Neural cell (in vitro differentiated cells): ENCODE results near the gene RAD51B. TPM values are rescaled to one million over a fixed set of nuclear protein-coding genes. Genes with fewer than 3 reads are reported as not detected.

Experiments used
- H2AFZ ChIP-seq: fragments of 200-600, 300-800 bp; sonication (generic), shearing (Covaris generic); 2 replicates; pipeline ENCODE4 v1.6.0; 2014; ENCODE audit warnings: low read depth, mild to moderate bottlenecking, antibody characterized with exemption, low read length, moderate library complexity
- H3F3A ChIP-seq: fragments of 200-600 bp; shearing (Covaris generic); 2 replicates; pipeline ENCODE4 v1.6.1; 2016; ENCODE audit warnings: mild to moderate bottlenecking, moderate library complexity, mixed read lengths, antibody characterized with exemption, low read length; ENCODE audit not compliant: insufficient read depth, poor library complexity, severe bottlenecking
- H3K27ac ChIP-seq: fragments of 200-600, 300-800 bp; sonication (generic), shearing (Covaris generic); 2 replicates; pipeline ENCODE4 v1.5.1; 2014; ENCODE audit warnings: mild to moderate bottlenecking, low read length, moderate library complexity
- H3K27me3 ChIP-seq: fragments of 300-800, 200-600 bp; sonication (generic), shearing (Covaris generic); 2 replicates; pipeline ENCODE4 v1.6.0; 2014; ENCODE audit warnings: mild to moderate bottlenecking, low read depth, low read length, moderate library complexity; ENCODE audit not compliant: insufficient read depth
- H3K36me3 ChIP-seq: fragments of 300-800, 200-600 bp; sonication (generic), shearing (Covaris generic); 2 replicates; pipeline ENCODE4 v1.5.1; 2014; ENCODE audit warnings: mild to moderate bottlenecking, antibody characterized with exemption, low read length, moderate library complexity; ENCODE audit not compliant: insufficient read depth
- H3K4me2 ChIP-seq: fragments of 300-800, 200-600 bp; sonication (generic), shearing (Covaris generic); 2 replicates; pipeline ENCODE4 v1.6.0; 2014; ENCODE audit warnings: mild to moderate bottlenecking, low read length
- H3K4me3 ChIP-seq: fragments of 300-800, 200-600 bp; sonication (generic), shearing (Covaris generic); 2 replicates; pipeline ENCODE4 v1.5.1; 2014; ENCODE audit warnings: mild to moderate bottlenecking, low read length, moderate library complexity
- H3K79me2 ChIP-seq: fragments of 200-600 bp; shearing (Covaris generic); replicated peaks from 2 replicates; pipeline ENCODE4 v1.6.0; 2014; ENCODE audit warnings: mild to moderate bottlenecking, low read length, moderate library complexity; ENCODE audit not compliant: insufficient read depth
- H3K9ac ChIP-seq: fragments of 300-800, 200-600 bp; sonication (generic), shearing (Covaris generic); 2 replicates; pipeline ENCODE4 v1.6.1; 2016; ENCODE audit warnings: mild to moderate bottlenecking, low read length, mixed read lengths
- H3K9me2 ChIP-seq: fragments of 200-600 bp; shearing (Covaris generic); 2 replicates; pipeline ENCODE4 v1.6.1; 2016; ENCODE audit warnings: mild to moderate bottlenecking, low read length, mixed read lengths; ENCODE audit not compliant: insufficient read depth
- H3K9me3 ChIP-seq: fragments of 200-600, 300-800 bp; sonication (generic), shearing (Covaris generic); 2 replicates; pipeline ENCODE4 v1.6.1; 2016; ENCODE audit warnings: mild to moderate bottlenecking, mixed run types, low read length, moderate library complexity, mixed read lengths
- H4K20me1 ChIP-seq: fragments of 200-600 bp; shearing (Covaris generic); 2 replicates; pipeline ENCODE4 v1.6.1; 2016; ENCODE audit warnings: mild to moderate bottlenecking, mixed run types; ENCODE audit not compliant: insufficient read depth
- CTCF ChIP-seq: fragments of 450-650 bp; IDR thresholded peaks from 2 replicates; pipeline ENCODE4 v1.5.1; 2014; ENCODE audit warnings: antibody characterized with exemption, mild to moderate bottlenecking, moderate library complexity; ENCODE audit not compliant: poor library complexity, severe bottlenecking
- EP300 ChIP-seq: fragments of 450-650 bp; conservative IDR thresholded peaks from 2 replicates; pipeline ENCODE4 v1.6.1; 2014; ENCODE audit warnings: antibody characterized with exemption, mild to moderate bottlenecking, moderate library complexity; ENCODE audit not compliant: poor library complexity, severe bottlenecking
- EZH2 ChIP-seq: fragments of 200-600, 300-800 bp; shearing (Covaris generic), sonication (generic); IDR thresholded peaks from 2 replicates; pipeline ENCODE4 v1.6.1; 2014; ENCODE audit warnings: antibody characterized with exemption, low read length, borderline replicate concordance, mild to moderate bottlenecking; ENCODE audit not compliant: insufficient read depth, poor library complexity, severe bottlenecking
- MXI1 ChIP-seq: fragments of 450-650 bp; conservative IDR thresholded peaks from 2 replicates; pipeline ENCODE4 v1.6.1; 2014; ENCODE audit warnings: antibody characterized with exemption, mild to moderate bottlenecking; ENCODE audit not compliant: poor library complexity, severe bottlenecking
- POLR2AphosphoS5 ChIP-seq: IDR thresholded peaks from 2 replicates; pipeline ENCODE4 v1.6.1; 2012
- RAD21 ChIP-seq: fragments of 450-650 bp; conservative IDR thresholded peaks from 2 replicates; pipeline ENCODE4 v1.6.1; 2014; ENCODE audit warnings: antibody characterized with exemption, mild to moderate bottlenecking, moderate library complexity
- REST ChIP-seq: IDR thresholded peaks from 2 replicates; pipeline ENCODE4 v1.6.1; 2012; ENCODE audit warnings: borderline replicate concordance
- SMC3 ChIP-seq: fragments of 450-650 bp; conservative IDR thresholded peaks from 2 replicates; pipeline ENCODE4 v1.6.1; 2014; ENCODE audit warnings: antibody characterized with exemption, mild to moderate bottlenecking, moderate library complexity; ENCODE audit not compliant: poor library complexity
- TAF1 ChIP-seq: IDR thresholded peaks from 2 replicates; pipeline ENCODE4 v1.6.1; 2012; ENCODE audit warnings: low read depth
- polyA plus RNA-seq: library from polyadenylated mRNA; depleted of rRNA; stranded (reverse); fragments of >200 nt; gene quantifications from 2 replicates; pipeline ENCODE4 v1.2.3, GENCODE V29; 2014

The RAD51B gene
- polyA plus RNA-seq, 1 donor from 2014 or later, result 3.1 TPM

GRCh38 chr14:67785270-67786109, 34.1 kb upstream of the RAD51B start:
- Histone ChIP-seq H3K9me2 (no peaks in the 10 kb centered on the region), H2AFZ (no peak overlapping the region), H3K4me2 (no peak overlapping the region), H3K27me3 (no peaks in the 10 kb centered on the region), H3K9ac (no peak overlapping the region), H4K20me1 (no peaks in the 10 kb centered on the region), H3K9me3 (no peaks in the 10 kb centered on the region), H3K4me3 (no peak overlapping the region), H3K36me3 (no peaks in the 10 kb centered on the region), H3K27ac (no peak overlapping the region), H3K79me2 (no peaks in the 10 kb centered on the region), H3F3A (no peaks in the 10 kb centered on the region)
- TF ChIP-seq EZH2 (no peak), CTCF (no peak), RAD21 (no peak), TAF1 (no peak), MXI1 (no peak), EP300 (no peak), SMC3 (no peak), REST (no peak), POLR2AphosphoS5 (no peak)

GRCh38 chr14:67787673-67788072, 31.9 kb upstream of the RAD51B start:
- TF ChIP-seq EP300 (no peak), MXI1 (no peak), EZH2 (no peak), POLR2AphosphoS5 (no peak), TAF1 (no peak), CTCF (no peak), SMC3 (no peak), RAD21 (no peak), REST (no peak)
- Histone ChIP-seq H3K4me3 (no peak overlapping the region), H4K20me1 (no peaks in the 10 kb centered on the region), H3K27me3 (no peaks in the 10 kb centered on the region), H2AFZ (no peak overlapping the region), H3K9me2 (no peaks in the 10 kb centered on the region), H3K9me3 (no peaks in the 10 kb centered on the region), H3K9ac (no peak overlapping the region), H3K4me2 (no peak overlapping the region), H3K27ac (no peak overlapping the region), H3F3A (no peaks in the 10 kb centered on the region), H3K36me3 (no peaks in the 10 kb centered on the region), H3K79me2 (no peaks in the 10 kb centered on the region)
